Mucosa of descending colon (tissue), 3 donors: ENCODE data around the gene CACNA1H. TPM values are rescaled to one million over a fixed set of nuclear protein-coding genes. Genes with fewer than 3 reads are reported as not detected.

Experiments
- ATAC-seq: fragments of 200-7000 bp; cut with Tn5 transposase; one replicate; pipeline ENCODE4 v1.9.1; 2020; ENCODE audit warnings: mild to moderate bottlenecking, moderate library complexity
- DNase-seq, 3 donors: peaks; one replicate each; pipeline ENCODE4 v3.0.0-alpha.2; 2020
- H3K36me3 ChIP-seq: fragments of 200-600 bp; one replicate; pipeline ENCODE4 v1.8.0; 2021; ENCODE audit warnings: low read depth, mild to moderate bottlenecking
- H3K4me1 ChIP-seq: fragments of 200-600 bp; one replicate; pipeline ENCODE4 v1.8.0; 2021; ENCODE audit warnings: low read depth, mild to moderate bottlenecking
- H3K4me3 ChIP-seq: fragments of 200-600 bp; one replicate; pipeline ENCODE4 v1.8.0; 2021; ENCODE audit warnings: mild to moderate bottlenecking
- H3K9me3 ChIP-seq: fragments of 200-600 bp; one replicate; pipeline ENCODE4 v1.8.0; 2021; ENCODE audit warnings: mild to moderate bottlenecking
- CTCF ChIP-seq: fragments of 200-600 bp; IDR thresholded peaks from one replicate; pipeline ENCODE4 v1.8.0; 2022; ENCODE audit warnings: antibody characterized with exemption, mild to moderate bottlenecking
- intact Hi-C, 2 donors: fragments of 100-400 bp; cut with DNase I in 1 of 2; cut with micrococcal nuclease in 1 of 2; formaldehyde crosslinking; loops; one replicate each; pipeline versions ENCODE4 v1.11.0 to v1.11.1; 2022; cut with DNase I, micrococcal nuclease
- total RNA-seq, 3 donors: library from RNA; stranded (reverse); fragmentation: NEBNext Ultra II Directional in 2 of 3; extraction: Animal tissue kit (Norgen Biotek cat#: 25700) in 2 of 3; gene quantifications; one replicate each; pipeline versions ENCODE4 v1.2.1 to v1.2.4, GENCODE V29; 2021 to 2023
- donor health status: DM: no; HTN: no; CAD: no; lungs with moderate emphysema.
- donor health status: DM: no; HTN: no; CAD: no.
- donor health status: DM: no; HTN: yes; CAD: no.

Gene CACNA1H
- total RNA-seq, 3 donors from 2014 or later, result 6.0 to 160 (median 9.5) TPM

- Histone ChIP-seq H3K36me3 (no peaks in the 10 kb centered on the region), H3K9me3 (no peaks in the 10 kb centered on the region), H3K4me3 (no peak overlapping the region), H3K4me1 (no peaks in the 10 kb centered on the region)
- intact Hi-C loops, result no loop called here
- no peak for DNase-seq
- TF ChIP-seq CTCF, result no peak
- no peak for ATAC-seq
Observed at GRCh38 chr16:1217526-1217925, 64.6 kb downstream of the CACNA1H start.

GRCh38 chr16:1218061-1218929 lies 65.4 kb downstream of the CACNA1H start:
- Histone ChIP-seq H3K36me3 (no peaks in the 10 kb centered on the region), H3K4me1 (no peaks in the 10 kb centered on the region), H3K4me3 (no peak overlapping the region), H3K9me3 (no peaks in the 10 kb centered on the region)
- DNase-seq (no peak), ATAC-seq (no peak)
- TF ChIP-seq CTCF, result no peak
- intact Hi-C loops, result no loop called here

- intact Hi-C loops, result no loop called here
- H3K36me3 ChIP-seq, result no peaks in the 10 kb centered on the region
- no peaks in the 10 kb centered on the region for H3K4me1 ChIP-seq
- H3K9me3 ChIP-seq, result no peaks in the 10 kb centered on the region
- no peak for ATAC-seq
- H3K4me3 ChIP-seq, result no peak overlapping the region
- no peak for TF ChIP-seq CTCF
- DNase-seq, result no peak
Observed at GRCh38 chr16:1218930-1219611, 66.2 kb downstream of the CACNA1H start.

GRCh38 chr16:1220098-1220728 lies 67.3 kb downstream of the CACNA1H start:
- no peaks in the 10 kb centered on the region for H3K4me1 ChIP-seq
- no peak for ATAC-seq
- intact Hi-C loops, result no loop called here
- DNase-seq, result no peak
- no peak for TF ChIP-seq CTCF
- no peak overlapping the region for H3K4me3 ChIP-seq
- no peaks in the 10 kb centered on the region for H3K9me3 ChIP-seq
- no peaks in the 10 kb centered on the region for H3K36me3 ChIP-seq

GRCh38 chr16:1220841-1221627 lies 68.1 kb downstream of the CACNA1H start:
- Histone ChIP-seq H3K36me3 (no peaks in the 10 kb centered on the region), H3K4me1 (no peaks in the 10 kb centered on the region), H3K4me3 (no peak overlapping the region), H3K9me3 (no peaks in the 10 kb centered on the region)
- peak in 1 of 3 donors; percentile 40 for DNase-seq
- intact Hi-C loops, result no loop called here
- ATAC-seq, result peak; percentile 25
- TF ChIP-seq CTCF, result no peak
